ENCODE data around the gene TRIM62. TPM values are rescaled to one million over a fixed set of nuclear protein-coding genes. Genes with fewer than 3 reads are reported as not detected.

TRIM62 gene
- total and polyA plus RNA-seq, 9 donors = 3.3 to 11.4 (median 5.7) TPM

- no peak for DNase-seq
- Histone ChIP-seq H3K27ac (no peak overlapping the region), H3K4me1 (ENCODE audit: insufficient read depth) (no peaks in the 10 kb centered on the region), H3K9me3 (no peaks in the 10 kb centered on the region), H3K27me3 (no peaks in the 10 kb centered on the region), H3K4me3 (no peak overlapping the region), H3K36me3 (no peaks in the 10 kb centered on the region)
- no peak for TF ChIP-seq POLR2A (IDR thresholded peaks at IDR 0.05)
- no peak for TF ChIP-seq EP300 (IDR thresholded peaks at IDR 0.05)
- no peak for TF ChIP-seq CTCF (IDR thresholded peaks at IDR 0.05)
- WGBS, 3 donors = 95 to 100% (median 99%) methylated on average over 4 of the region's 4 CpGs
- intact Hi-C loops (cut with DNase I) = no loop called here
Observed at GRCh38 chr1:33167650-33168447, 14.0 kb downstream of the TRIM62 start.

DNA sequence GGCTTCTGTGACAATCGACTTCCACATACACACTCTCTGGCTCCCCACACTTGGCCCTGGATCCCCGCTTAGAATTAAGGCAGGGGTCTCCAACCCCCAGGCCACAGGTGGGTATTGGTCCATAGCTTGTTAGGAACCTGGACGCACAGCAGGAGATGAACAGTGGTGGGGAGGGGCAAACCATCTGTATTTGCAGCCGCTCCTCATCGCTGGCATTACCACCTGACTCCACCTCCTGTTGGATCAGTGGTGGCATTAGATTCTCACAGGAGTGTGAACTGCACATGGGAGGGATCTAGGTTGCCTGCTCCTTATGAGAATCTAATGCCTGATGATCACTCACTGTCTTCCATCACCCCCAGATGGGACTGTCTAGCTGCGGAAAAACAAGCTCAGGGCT is 16.0 kb downstream of the TRIM62 start:
- no peak for TF ChIP-seq POLR2A (IDR thresholded peaks at IDR 0.05)
- no peak for TF ChIP-seq CTCF (IDR thresholded peaks at IDR 0.05)
- no peak for TF ChIP-seq EP300 (IDR thresholded peaks at IDR 0.05)
- H3K27me3 ChIP-seq = no peaks in the 10 kb centered on the region
- no peaks in the 10 kb centered on the region for H3K36me3 ChIP-seq
- intact Hi-C loops (cut with DNase I) = no loop called here
- H3K4me1 ChIP-seq (ENCODE audit: insufficient read depth) = peaks cover 3% of the 10 kb centered on the region
- no peak for DNase-seq
- no peaks in the 10 kb centered on the region for H3K9me3 ChIP-seq
- H3K4me3 ChIP-seq = no peak overlapping the region
- WGBS, 3 donors = 85 to 94% (median 92%) methylated on average over 6 of the region's 6 CpGs
- H3K27ac ChIP-seq = no peak overlapping the region

DNA sequence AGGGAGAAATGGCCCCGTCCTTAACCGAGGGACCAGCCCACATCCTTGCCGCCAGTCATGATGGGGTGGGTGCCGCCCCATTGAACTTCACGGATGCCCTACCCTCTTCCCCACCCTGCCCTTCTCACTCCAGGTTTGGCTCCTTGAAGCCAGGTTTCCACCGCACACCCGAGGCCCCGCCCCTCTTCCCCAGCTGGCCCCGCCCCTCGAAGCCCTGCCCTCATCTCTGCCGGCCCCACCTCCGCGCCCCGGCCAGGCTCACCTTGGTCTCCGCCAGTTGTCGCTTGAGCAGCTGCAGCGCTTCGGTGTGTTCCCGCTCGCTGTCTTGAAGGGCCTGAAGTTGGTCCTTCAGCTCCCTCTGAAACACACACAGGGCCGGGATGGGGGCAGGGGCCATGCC is 16.6 kb downstream of the TRIM62 start:
- Histone ChIP-seq H3K4me3 (no peak overlapping the region), H3K27ac (no peak overlapping the region), H3K4me1 (ENCODE audit: insufficient read depth) (peaks cover 3% of the 10 kb centered on the region), H3K9me3 (no peaks in the 10 kb centered on the region), H3K27me3 (no peaks in the 10 kb centered on the region), H3K36me3 (no peaks in the 10 kb centered on the region)
- DNase-seq = no peak
- intact Hi-C loops (cut with DNase I) = no loop called here
- WGBS, 3 donors = 78 to 85% (median 84%) methylated on average over 21 of the region's 21 CpGs
- TF ChIP-seq EP300 (IDR thresholded peaks at IDR 0.05) (no peak), CTCF (IDR thresholded peaks at IDR 0.05) (no peak), POLR2A (IDR thresholded peaks at IDR 0.05) (no peak)

DNA sequence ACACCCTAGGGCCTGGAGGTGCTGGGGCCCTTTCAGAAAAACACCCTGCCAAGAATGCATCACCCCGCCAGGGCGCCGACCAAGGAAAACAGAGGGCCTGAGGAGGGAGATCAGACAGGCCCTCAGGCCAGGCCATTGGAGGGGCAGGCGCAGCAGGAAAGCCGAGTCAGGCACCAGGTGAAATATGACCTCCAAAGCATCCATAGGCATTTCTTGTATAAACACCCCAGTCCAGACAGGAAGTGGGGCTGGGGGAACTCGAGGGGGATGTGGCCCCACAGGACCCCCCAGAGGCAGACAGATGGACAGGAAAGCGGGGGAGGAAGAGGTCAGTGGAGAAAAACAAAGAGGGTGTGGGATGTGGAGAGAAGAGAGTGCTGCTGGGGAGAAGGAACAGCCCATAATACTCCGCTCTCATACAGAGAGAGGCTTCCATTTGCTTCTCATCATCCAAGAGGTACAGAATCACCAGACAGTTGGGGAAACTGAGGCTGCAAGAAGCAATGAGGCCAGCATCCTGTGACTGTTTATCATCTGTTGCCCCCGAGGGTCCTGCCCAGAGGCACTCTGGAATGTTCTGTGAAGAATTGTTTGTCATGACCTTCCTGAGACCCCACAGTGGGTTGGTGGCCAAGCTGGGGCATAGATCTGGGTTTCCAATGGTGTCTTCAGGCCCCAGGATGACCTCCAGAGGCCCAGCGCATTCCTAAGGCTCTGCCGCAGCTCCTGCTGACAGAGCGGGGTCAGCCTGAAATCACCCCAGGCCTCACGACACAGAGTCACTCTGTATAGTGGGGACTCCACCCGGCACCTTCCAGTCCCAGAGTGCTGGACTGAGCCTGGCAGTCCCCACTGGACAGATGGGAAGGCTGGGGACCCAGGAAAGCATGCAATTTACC is 18.0 kb downstream of the TRIM62 start:
- Histone ChIP-seq H3K27ac (no peak overlapping the region), H3K9me3 (no peaks in the 10 kb centered on the region), H3K27me3 (no peaks in the 10 kb centered on the region), H3K36me3 (no peaks in the 10 kb centered on the region), H3K4me3 (no peak overlapping the region), H3K4me1 (ENCODE audit: insufficient read depth) (peaks cover 3% of the 10 kb centered on the region)
- intact Hi-C loops (cut with DNase I) = no loop called here
- DNase-seq = no peak
- WGBS, 3 donors = 54 to 66% (median 64%) methylated on average over 14 of the region's 14 CpGs
- TF ChIP-seq POLR2A (IDR thresholded peaks at IDR 0.05) (no peak), EP300 (IDR thresholded peaks at IDR 0.05) (no peak), CTCF (IDR thresholded peaks at IDR 0.05) (no peak)

Measured in ovary (tissue), 9 donors.